COR-L47 (cell line): ENCODE results near the gene WBP2.
"Not testable (repeated sequence)": the region's sequence is repeated elsewhere in the genome, so short reads cannot be mapped to it uniquely, and the experiment has no call there.

ENCODE experiments used
- DNase-seq: peaks from one replicate; lab custom pipeline; 2025; lab: John Stamatoyannopoulos, UW

Gene WBP2

GRCh38 chr17:75813081-75814020 is 41.8 kb downstream of the WBP2 start:
- no peak for DNase-seq

- no peak for DNase-seq
Measured at GRCh38 chr17:75812096-75813013, 42.8 kb downstream of the WBP2 start.

GRCh38 chr17:75811174-75811573 is 44.0 kb downstream of the WBP2 start:
- DNase-seq = no peak

GRCh38 chr17:75810756-75811155 is 44.4 kb downstream of the WBP2 start:
- DNase-seq = not testable (repeated sequence)

GRCh38 chr17:75810216-75810615 is 44.9 kb downstream of the WBP2 start:
- no peak for DNase-seq

GRCh38 chr17:75809631-75810111 is 45.5 kb downstream of the WBP2 start:
- no peak for DNase-seq

- DNase-seq = no peak
Measured at GRCh38 chr17:75808905-75809621, 46.1 kb downstream of the WBP2 start.

- no peak for DNase-seq
Measured at GRCh38 chr17:75808549-75808904, 46.6 kb downstream of the WBP2 start.

- DNase-seq = no peak
Measured at GRCh38 chr17:75807861-75808260, 47.3 kb downstream of the WBP2 start.

GRCh38 chr17:75806822-75807500 is 48.2 kb downstream of the WBP2 start:
- no peak for DNase-seq

GRCh38 chr17:75803883-75804282 is 51.3 kb downstream of the WBP2 start:
- no peak for DNase-seq

- no peak for DNase-seq
Measured at GRCh38 chr17:75799402-75799801, 55.7 kb downstream of the WBP2 start.

- no peak for DNase-seq
Measured at GRCh38 chr17:75795820-75796607, 59.1 kb downstream of the WBP2 start.
